Activated gamma-delta T cell treated with Interleukin-2 at 50 U/mL for 16 hours (primary cell): ENCODE data around the gene SRC.
"Not testable (repeated sequence)": the region's sequence is repeated elsewhere in the genome, so short reads cannot be mapped to it uniquely, and the experiment has no call there.

Source experiments
- DNase-seq: peaks from one replicate; pipeline ENCODE4 v3.0.0-alpha.2; 2020

Gene SRC

GRCh38 chr20:37337208-37337991 is 8.5 kb upstream of the SRC start:
- no peak for DNase-seq

- not testable (repeated sequence) for DNase-seq
Measured at GRCh38 chr20:37338380-37338779, 7.6 kb upstream of the SRC start.

GRCh38 chr20:37339208-37339607 is 6.7 kb upstream of the SRC start:
- DNase-seq = no peak

- not testable (repeated sequence) for DNase-seq
Measured at GRCh38 chr20:37339764-37340109, 6.2 kb upstream of the SRC start.

- no peak for DNase-seq
Measured at GRCh38 chr20:37340998-37341397, 4.9 kb upstream of the SRC start.

- no peak for DNase-seq
Measured at GRCh38 chr20:37341632-37342031, 4.3 kb upstream of the SRC start.

GRCh38 chr20:37342231-37343177 is 3.4 kb upstream of the SRC start:
- DNase-seq = no peak

GRCh38 chr20:37343212-37343993 is 2.5 kb upstream of the SRC start:
- peak; percentile 21 for DNase-seq

GRCh38 chr20:37343994-37344355 is 2.0 kb upstream of the SRC start:
- DNase-seq = no peak

GRCh38 chr20:37344506-37345338 is 1.2 kb upstream of the SRC start:
- no peak for DNase-seq

- no peak for DNase-seq
Measured at GRCh38 chr20:37346236-37346534, 245 bp downstream of the SRC start.

- DNase-seq = no peak
Measured at GRCh38 chr20:37346535-37347346, 801 bp downstream of the SRC start.

GRCh38 chr20:37347347-37347823 is 1.4 kb downstream of the SRC start:
- no peak for DNase-seq

GRCh38 chr20:37347891-37348791 is 2.2 kb downstream of the SRC start:
- no peak for DNase-seq

- DNase-seq = no peak
Measured at GRCh38 chr20:37348792-37349516, 3.0 kb downstream of the SRC start.

GRCh38 chr20:37349517-37350491 is 3.9 kb downstream of the SRC start:
- DNase-seq = no peak

- DNase-seq = no peak
Measured at GRCh38 chr20:37350649-37351574, 5.0 kb downstream of the SRC start.
